Epithelial cell of esophagus (primary cell): Measurements from ENCODE around the gene SLC6A18.

Experiments
- DNase-seq: peaks from one replicate; pipeline ENCODE4 v3.0.0; 2010; ENCODE audit warnings: low read depth
- H3K4me3 ChIP-seq: 2 replicates; pipeline ENCODE4 v1.5.1; 2011; ENCODE audit warnings: mild to moderate bottlenecking, low read length, control low read depth
- CTCF ChIP-seq: IDR thresholded peaks from 2 replicates; pipeline ENCODE4 v1.5.1; 2011; ENCODE audit warnings: low read depth, mild to moderate bottlenecking, low read length, control low read depth, inconsistent platforms; ENCODE audit not compliant: insufficient read depth; ENCODE audit errors: missing control alignments

SLC6A18 gene

GRCh38 chr5:1183424-1184162, 41.6 kb upstream of the SLC6A18 start:
- no peak for TF ChIP-seq CTCF
- H3K4me3 ChIP-seq = no peak overlapping the region
- DNase-seq = no peak

DNA sequence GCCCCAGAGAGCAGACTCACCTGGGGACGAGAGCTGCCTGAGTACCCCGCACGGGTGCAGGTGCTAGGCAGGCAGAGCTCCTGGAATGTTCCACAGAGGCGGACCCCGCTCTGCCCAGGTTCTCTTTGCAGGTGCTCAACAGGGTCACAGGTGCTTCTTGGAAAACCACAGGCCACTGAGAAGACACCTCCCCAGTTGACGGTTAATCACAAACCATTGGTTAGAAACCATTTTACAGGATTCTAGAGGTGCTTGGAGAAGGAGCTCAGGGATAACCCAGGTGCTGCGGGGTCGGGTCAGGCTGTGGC, 41.1 kb upstream of the SLC6A18 start:
- no peak overlapping the region for H3K4me3 ChIP-seq
- no peak for DNase-seq
- no peak for TF ChIP-seq CTCF

- DNase-seq = no peak
- TF ChIP-seq CTCF = no peak
Observed at GRCh38 chr5:1184481-1184880, 40.7 kb upstream of the SLC6A18 start.

GRCh38 chr5:1185038-1185627, 40.0 kb upstream of the SLC6A18 start:
- DNase-seq = no peak

More at GRCh38 chr5:1184481-1184880, 40.7 kb upstream of the SLC6A18 start:
- H3K4me3 ChIP-seq = no peak overlapping the region

GRCh38 chr5:1185629-1186350, 39.4 kb upstream of the SLC6A18 start:
- H3K4me3 ChIP-seq = no peak overlapping the region
- DNase-seq = no peak
- no peak for TF ChIP-seq CTCF

More at GRCh38 chr5:1185038-1185627, 40.0 kb upstream of the SLC6A18 start:
- no peak overlapping the region for H3K4me3 ChIP-seq
- no peak for TF ChIP-seq CTCF

GRCh38 chr5:1186351-1187233, 38.6 kb upstream of the SLC6A18 start:
- TF ChIP-seq CTCF = no peak
- H3K4me3 ChIP-seq = no peak overlapping the region
- no peak for DNase-seq
